ENCODE measurements around the gene TTC14.

DNA sequence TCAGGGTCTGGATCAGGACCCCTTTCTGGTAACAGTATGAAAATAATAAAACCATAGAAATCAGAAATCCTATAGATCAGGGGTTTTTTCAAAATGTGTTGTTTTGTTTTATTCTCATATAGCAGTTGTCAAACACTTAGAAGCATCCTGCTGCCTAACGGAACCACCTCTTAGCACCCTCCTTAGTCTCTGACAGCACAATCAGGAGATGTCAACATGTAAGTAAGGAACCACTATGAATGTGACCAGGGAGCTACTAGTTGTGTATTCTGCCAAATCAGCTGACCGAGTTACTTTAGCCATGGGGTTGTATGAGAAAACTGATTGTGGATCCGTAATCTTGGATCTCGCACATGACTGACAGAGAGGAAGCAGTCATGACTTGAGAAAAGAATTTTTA is 55.1 kb downstream of the TTC14 start:
- TF ChIP-seq POLR2AphosphoS5 (IDR thresholded peaks at IDR 0.05; ENCODE audit: low read depth, low read length) = no peak
- TF ChIP-seq, protein P1, sequence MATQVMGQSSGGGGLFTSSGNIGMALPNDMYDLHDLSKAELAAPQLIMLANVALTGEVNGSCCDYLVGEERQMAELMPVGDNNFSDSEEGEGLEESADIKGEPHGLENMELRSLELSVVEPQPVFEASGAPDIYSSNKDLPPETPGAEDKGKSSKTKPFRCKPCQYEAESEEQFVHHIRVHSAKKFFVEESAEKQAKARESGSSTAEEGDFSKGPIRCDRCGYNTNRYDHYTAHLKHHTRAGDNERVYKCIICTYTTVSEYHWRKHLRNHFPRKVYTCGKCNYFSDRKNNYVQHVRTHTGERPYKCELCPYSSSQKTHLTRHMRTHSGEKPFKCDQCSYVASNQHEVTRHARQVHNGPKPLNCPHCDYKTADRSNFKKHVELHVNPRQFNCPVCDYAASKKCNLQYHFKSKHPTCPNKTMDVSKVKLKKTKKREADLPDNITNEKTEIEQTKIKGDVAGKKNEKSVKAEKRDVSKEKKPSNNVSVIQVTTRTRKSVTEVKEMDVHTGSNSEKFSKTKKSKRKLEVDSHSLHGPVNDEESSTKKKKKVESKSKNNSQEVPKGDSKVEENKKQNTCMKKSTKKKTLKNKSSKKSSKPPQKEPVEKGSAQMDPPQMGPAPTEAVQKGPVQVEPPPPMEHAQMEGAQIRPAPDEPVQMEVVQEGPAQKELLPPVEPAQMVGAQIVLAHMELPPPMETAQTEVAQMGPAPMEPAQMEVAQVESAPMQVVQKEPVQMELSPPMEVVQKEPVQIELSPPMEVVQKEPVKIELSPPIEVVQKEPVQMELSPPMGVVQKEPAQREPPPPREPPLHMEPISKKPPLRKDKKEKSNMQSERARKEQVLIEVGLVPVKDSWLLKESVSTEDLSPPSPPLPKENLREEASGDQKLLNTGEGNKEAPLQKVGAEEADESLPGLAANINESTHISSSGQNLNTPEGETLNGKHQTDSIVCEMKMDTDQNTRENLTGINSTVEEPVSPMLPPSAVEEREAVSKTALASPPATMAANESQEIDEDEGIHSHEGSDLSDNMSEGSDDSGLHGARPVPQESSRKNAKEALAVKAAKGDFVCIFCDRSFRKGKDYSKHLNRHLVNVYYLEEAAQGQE (IDR thresholded peaks at IDR 0.05; ENCODE audit: insufficient read depth in 1 of 2, low read depth in 2 of 2, low read length in 2 of 2) = no peak

Data from PFSK-1 (cell line).